Measurements from ENCODE around the gene PARP8.
"Not testable (repeated sequence)": the region's sequence is repeated elsewhere in the genome, so short reads cannot be mapped to it uniquely, and the experiment has no call there.

PARP8 gene

GRCh38 chr5:50666261-50667022 is at the start of gene PARP8:
TSS of gene PARP8 (plus strand) at chr5:50666637. CDS start at chr5:50667096, 459 bp downstream.
- peak; percentile 41 for DNase-seq (ENCODE audit: low read depth)

GRCh38 chr5:50623666-50624065 is 42.8 kb upstream of the PARP8 start:
- no peak for DNase-seq (ENCODE audit: low read depth)

- DNase-seq (ENCODE audit: low read depth) = peak; percentile 10
Measured at GRCh38 chr5:50634866-50635265, 31.6 kb upstream of the PARP8 start.

GRCh38 chr5:50637576-50637975 is 28.9 kb upstream of the PARP8 start:
- not testable (repeated sequence) for DNase-seq (ENCODE audit: low read depth)

- DNase-seq (ENCODE audit: low read depth) = no peak
Measured at GRCh38 chr5:50646591-50646990, 19.8 kb upstream of the PARP8 start.

GRCh38 chr5:50647726-50648125 is 18.7 kb upstream of the PARP8 start:
- no peak for DNase-seq (ENCODE audit: low read depth)

- no peak for DNase-seq (ENCODE audit: low read depth)
Measured at GRCh38 chr5:50653946-50654345, 12.5 kb upstream of the PARP8 start.

GRCh38 chr5:50655067-50655809 is 11.2 kb upstream of the PARP8 start:
- DNase-seq (ENCODE audit: low read depth) = no peak

- no peak for DNase-seq (ENCODE audit: low read depth)
Measured at GRCh38 chr5:50655810-50656205, 10.6 kb upstream of the PARP8 start.

GRCh38 chr5:50657044-50657443 is 9.4 kb upstream of the PARP8 start:
- no peak for DNase-seq (ENCODE audit: low read depth)

- DNase-seq (ENCODE audit: low read depth) = no peak
Measured at GRCh38 chr5:50658246-50658645, 8.2 kb upstream of the PARP8 start.

GRCh38 chr5:50663636-50664035 is 2.8 kb upstream of the PARP8 start:
- no peak for DNase-seq (ENCODE audit: low read depth)

- no peak for DNase-seq (ENCODE audit: low read depth)
Measured at GRCh38 chr5:50665091-50665490, 1.3 kb upstream of the PARP8 start.

- peak; percentile 3 for DNase-seq (ENCODE audit: low read depth)
Measured at GRCh38 chr5:50665761-50666202, 655 bp upstream of the PARP8 start.

- DNase-seq (ENCODE audit: low read depth) = peak; percentile 43
Measured at GRCh38 chr5:50667023-50667652, 701 bp downstream of the PARP8 start.

GRCh38 chr5:50667653-50668595 is 1.5 kb downstream of the PARP8 start:
- DNase-seq (ENCODE audit: low read depth) = peak; percentile 74

GRCh38 chr5:50668636-50669035 is 2.2 kb downstream of the PARP8 start:
- DNase-seq (ENCODE audit: low read depth) = not testable (repeated sequence)

- no peak for DNase-seq (ENCODE audit: low read depth)
Measured at GRCh38 chr5:50672663-50673062, 6.2 kb downstream of the PARP8 start.

GRCh38 chr5:50673444-50673843 is 7.0 kb downstream of the PARP8 start:
- not testable (repeated sequence) for DNase-seq (ENCODE audit: low read depth)

- DNase-seq (ENCODE audit: low read depth) = no peak
Measured at GRCh38 chr5:50675385-50675784, 8.9 kb downstream of the PARP8 start.

GRCh38 chr5:50679554-50679953 is 13.1 kb downstream of the PARP8 start:
- not testable (repeated sequence) for DNase-seq (ENCODE audit: low read depth)

- DNase-seq (ENCODE audit: low read depth) = no peak
Measured at GRCh38 chr5:50684721-50685120, 18.3 kb downstream of the PARP8 start.
